ENCODE measurements around the gene TESMIN. TPM values are rescaled to one million over a fixed set of nuclear protein-coding genes. Genes with fewer than 3 reads are reported as not detected.

TESMIN gene
- total RNA-seq, 1 experiment from 2014 or later, result 9.7 TPM

GRCh38 chr11:68667511-68668500, 83.5 kb downstream of the TESMIN start:
- no peak for DNase-seq
- H3K4me1 Mint-ChIP-seq (ENCODE audit: low read depth, unreplicated experiment), result no peaks in the 10 kb centered on the region
- no peak overlapping the region for H3K27ac Mint-ChIP-seq (ENCODE audit: unreplicated experiment)
- no peaks in the 10 kb centered on the region for H3K9me3 Mint-ChIP-seq (ENCODE audit: low read depth, unreplicated experiment)
- no peak for TF ChIP-seq CTCF (IDR thresholded peaks at IDR 0.05; ENCODE audit: unreplicated experiment)
- peaks cover 46% of the 10 kb centered on the region for H3K27me3 Mint-ChIP-seq (ENCODE audit: unreplicated experiment)
- no TSS peak for BruUV-seq (replicated peaks)
- intact Hi-C loops (cut with micrococcal nuclease; ENCODE audit: unreplicated experiment), result no loop called here
- no peak overlapping the region for H3K4me3 Mint-ChIP-seq (ENCODE audit: low read depth, unreplicated experiment)
- CTCF ChIA-PET, result no interaction called here
- no peaks in the 10 kb centered on the region for H3K36me3 Mint-ChIP-seq (ENCODE audit: insufficient read depth, unreplicated experiment)

- CTCF ChIA-PET, result no interaction called here
- Mint-ChIP-seq H3K9me3 (ENCODE audit: low read depth, unreplicated experiment) (no peaks in the 10 kb centered on the region), H3K27me3 (ENCODE audit: unreplicated experiment) (peaks cover 55% of the 10 kb centered on the region), H3K4me1 (ENCODE audit: low read depth, unreplicated experiment) (no peaks in the 10 kb centered on the region), H3K36me3 (ENCODE audit: insufficient read depth, unreplicated experiment) (no peaks in the 10 kb centered on the region), H3K4me3 (ENCODE audit: low read depth, unreplicated experiment) (no peak overlapping the region), H3K27ac (ENCODE audit: unreplicated experiment) (no peak overlapping the region)
- no peak for DNase-seq
- intact Hi-C loops (cut with micrococcal nuclease; ENCODE audit: unreplicated experiment), result no loop called here
- BruUV-seq (replicated peaks), result no TSS peak
- no peak for TF ChIP-seq CTCF (IDR thresholded peaks at IDR 0.05; ENCODE audit: unreplicated experiment)
Measured at GRCh38 chr11:68666849-68667248, 84.5 kb downstream of the TESMIN start.

- CTCF ChIA-PET, result no interaction called here
- Mint-ChIP-seq H3K9me3 (ENCODE audit: low read depth, unreplicated experiment) (no peaks in the 10 kb centered on the region), H3K27me3 (ENCODE audit: unreplicated experiment) (peaks cover 70% of the 10 kb centered on the region), H3K4me1 (ENCODE audit: low read depth, unreplicated experiment) (no peaks in the 10 kb centered on the region), H3K27ac (ENCODE audit: unreplicated experiment) (no peak overlapping the region), H3K4me3 (ENCODE audit: low read depth, unreplicated experiment) (no peak overlapping the region), H3K36me3 (ENCODE audit: insufficient read depth, unreplicated experiment) (no peaks in the 10 kb centered on the region)
- intact Hi-C loops (cut with micrococcal nuclease; ENCODE audit: unreplicated experiment), result no loop called here
- no peak for DNase-seq
- no TSS peak for BruUV-seq (replicated peaks)
- TF ChIP-seq CTCF (IDR thresholded peaks at IDR 0.05; ENCODE audit: unreplicated experiment), result no peak
Measured at GRCh38 chr11:68665436-68665835, 85.9 kb downstream of the TESMIN start.

- BruUV-seq (replicated peaks), result no TSS peak
- CTCF ChIA-PET, result no interaction called here
- Mint-ChIP-seq H3K9me3 (ENCODE audit: low read depth, unreplicated experiment) (no peaks in the 10 kb centered on the region), H3K4me1 (ENCODE audit: low read depth, unreplicated experiment) (no peaks in the 10 kb centered on the region), H3K36me3 (ENCODE audit: insufficient read depth, unreplicated experiment) (no peaks in the 10 kb centered on the region), H3K27me3 (ENCODE audit: unreplicated experiment) (peaks cover 75% of the 10 kb centered on the region), H3K4me3 (ENCODE audit: low read depth, unreplicated experiment) (no peak overlapping the region), H3K27ac (ENCODE audit: unreplicated experiment) (no peak overlapping the region)
- intact Hi-C loops (cut with micrococcal nuclease; ENCODE audit: unreplicated experiment), result no loop called here
- no peak for DNase-seq
- TF ChIP-seq CTCF (IDR thresholded peaks at IDR 0.05; ENCODE audit: unreplicated experiment), result no peak
Measured at GRCh38 chr11:68664906-68665305, 86.4 kb downstream of the TESMIN start.
